HG03457 (cell line): ENCODE data around the gene DPP9.
"Not testable (repeated sequence)": the region's sequence is repeated elsewhere in the genome, so short reads cannot be mapped to it uniquely, and the experiment has no call there.

Source experiments
- ATAC-seq: cut with Tn5 transposase; IDR thresholded peaks from one replicate; pipeline ENCODE4 v1.9.1; 2021; ENCODE audit warnings: moderate number of reproducible peaks; ENCODE audit not compliant: unreplicated experiment

The DPP9 gene

DNA sequence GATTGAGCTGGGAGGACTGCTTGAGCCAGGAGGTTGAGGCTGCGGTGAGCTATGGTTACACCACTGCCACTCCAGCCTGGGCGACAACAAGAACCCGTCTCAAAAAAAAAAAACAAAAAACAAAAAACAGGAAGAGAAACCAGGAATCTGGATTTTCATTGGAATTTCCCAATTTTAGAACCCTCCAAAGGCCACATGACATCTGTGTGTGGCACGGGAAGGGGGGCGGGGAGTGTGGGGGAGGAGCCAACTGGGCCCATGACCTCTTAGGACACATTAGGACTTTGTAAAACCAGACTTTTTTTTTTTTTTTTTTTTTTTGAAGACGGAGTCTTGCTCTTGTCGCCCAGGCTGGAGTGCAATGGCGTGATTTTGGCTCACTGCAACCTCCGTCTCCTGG, 32.3 kb downstream of the DPP9 start:
- no peak for ATAC-seq

DNA sequence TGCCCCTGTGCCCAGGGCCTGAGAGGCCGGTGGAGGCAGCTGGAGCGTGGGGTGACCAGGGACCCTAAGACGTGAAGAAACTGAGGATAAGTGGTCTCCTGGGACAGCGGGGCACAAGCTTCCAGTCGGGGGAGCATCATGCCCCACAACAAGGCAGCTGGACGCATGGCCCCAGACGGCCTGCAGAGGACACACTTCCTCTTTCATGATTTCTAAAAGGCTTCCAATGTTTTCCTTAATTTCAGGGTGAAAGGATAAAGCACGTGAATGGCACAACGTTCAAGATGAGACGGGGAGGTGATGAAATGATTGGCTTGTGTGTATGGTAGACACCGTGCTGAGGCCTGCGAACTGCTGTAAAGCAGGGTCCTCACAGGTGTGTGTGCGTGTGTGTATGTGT, 33.3 kb downstream of the DPP9 start:
- no peak for ATAC-seq

DNA sequence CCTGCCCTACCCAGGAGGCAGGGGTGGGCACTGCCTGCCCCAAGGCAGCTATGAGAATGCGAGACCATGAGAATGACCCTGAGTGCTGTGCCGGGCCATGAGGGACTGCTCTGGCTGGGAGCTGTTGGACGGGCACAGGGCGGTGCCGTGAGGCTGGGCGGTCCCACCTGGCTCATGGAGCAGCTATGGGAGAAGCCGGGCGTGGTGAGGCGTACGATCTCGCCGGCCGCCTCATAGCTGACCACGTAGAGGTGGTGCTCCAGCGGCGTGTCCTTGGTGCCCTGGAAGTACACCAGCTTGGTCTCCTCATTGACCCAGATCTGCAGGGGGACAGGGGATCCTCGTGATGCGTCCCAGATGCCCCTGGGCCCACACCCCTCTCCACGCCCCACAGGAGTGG, 34.2 kb downstream of the DPP9 start:
- ATAC-seq = no peak

DNA sequence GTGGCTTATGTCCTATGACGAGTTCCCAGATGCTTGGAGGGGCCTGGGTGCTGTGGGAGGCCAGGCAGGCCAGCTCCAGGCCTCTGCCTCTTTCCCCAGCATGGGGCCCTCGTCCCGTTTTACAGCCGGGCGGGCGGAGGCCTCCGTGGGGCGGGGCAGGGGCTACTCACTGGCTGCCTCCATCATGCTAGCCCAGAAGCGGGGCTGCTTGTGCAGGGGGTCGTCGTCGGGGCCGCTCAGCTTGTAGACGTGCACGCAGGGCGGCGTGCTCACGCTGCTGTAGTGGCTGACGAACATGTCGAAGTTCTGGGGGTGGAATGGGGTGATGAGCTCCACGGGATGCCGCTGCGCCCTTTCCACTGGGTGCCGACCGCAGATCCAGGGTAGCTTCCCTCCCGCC, 35.1 kb downstream of the DPP9 start:
- ATAC-seq = no peak

DNA sequence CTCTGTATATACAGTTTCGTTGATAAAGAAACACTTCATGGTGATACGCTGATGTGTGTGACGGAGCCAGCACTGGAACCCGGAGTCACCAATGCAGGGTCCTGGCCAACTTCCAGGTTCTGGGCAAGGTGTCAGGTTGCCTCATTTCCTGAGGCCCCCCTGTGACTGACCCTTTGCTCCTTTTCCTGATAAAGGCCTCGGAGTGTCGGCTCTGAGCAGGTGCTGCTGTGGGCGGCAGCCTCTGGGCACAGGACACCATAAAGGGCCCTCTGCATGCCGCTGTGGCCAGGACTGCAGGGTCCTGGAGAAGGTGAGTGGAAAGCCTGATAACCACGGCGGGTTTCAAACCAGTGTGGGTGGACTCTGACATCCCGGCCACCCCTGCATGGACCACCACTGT, 36.2 kb downstream of the DPP9 start:
- no peak for ATAC-seq

DNA sequence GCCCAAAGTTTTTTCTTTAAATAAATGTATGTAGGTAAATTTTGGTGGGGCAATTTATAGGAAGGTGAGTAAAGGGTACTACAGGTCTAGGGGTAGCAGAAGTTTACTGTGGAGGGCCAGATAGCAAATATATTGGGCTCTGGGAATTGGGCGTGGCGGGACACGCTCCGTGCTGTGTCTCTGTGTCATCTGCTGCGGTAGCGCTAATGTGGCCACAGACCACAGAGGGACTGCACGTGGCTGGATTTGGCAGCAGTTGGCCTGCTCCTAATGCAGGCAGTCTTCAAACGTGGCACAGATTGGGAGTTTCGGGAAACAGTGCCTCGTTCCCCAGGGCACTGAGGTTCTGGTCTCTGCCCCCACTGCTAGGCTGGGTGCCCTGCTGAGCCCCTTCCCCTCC, 36.9 kb downstream of the DPP9 start:
- ATAC-seq = no peak

DNA sequence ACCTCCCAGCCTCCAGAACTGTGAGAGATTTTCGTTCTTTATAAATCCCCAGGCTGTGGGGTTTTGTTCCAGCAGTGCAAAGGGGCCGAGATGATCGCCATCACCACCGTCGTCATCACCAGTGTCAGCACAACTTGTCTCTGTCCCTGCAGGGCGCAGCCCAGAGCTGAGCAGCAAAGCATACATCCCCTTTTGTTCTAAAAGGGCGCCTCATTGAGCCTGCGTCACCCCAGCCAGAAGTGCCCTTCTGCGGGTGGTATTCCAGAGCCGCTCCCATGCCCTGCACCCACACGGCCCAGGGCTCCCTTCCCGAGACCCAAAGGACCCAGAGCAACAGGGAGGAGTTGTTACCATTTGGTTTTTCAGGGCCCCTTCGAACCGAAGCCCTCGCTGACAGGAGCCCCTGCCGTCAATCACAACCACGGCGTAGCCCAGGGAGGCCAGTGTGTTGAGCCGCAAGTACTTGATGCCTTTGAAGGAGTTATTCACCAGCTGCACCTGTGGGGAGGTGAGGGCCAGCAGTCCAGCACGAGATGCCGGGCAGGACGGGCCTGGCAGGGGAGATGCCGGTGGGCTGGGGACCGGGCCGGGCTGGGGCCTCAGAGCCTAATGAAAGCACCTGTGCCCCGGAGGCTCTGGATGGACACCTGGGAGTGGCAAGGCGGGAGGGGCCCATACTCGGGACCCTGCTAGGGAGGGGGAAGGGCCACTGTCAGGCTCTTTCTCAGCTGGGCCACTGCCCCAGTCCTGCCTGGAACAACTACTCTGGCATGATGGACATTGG, 39.1 kb downstream of the DPP9 start:
- no peak for ATAC-seq

DNA sequence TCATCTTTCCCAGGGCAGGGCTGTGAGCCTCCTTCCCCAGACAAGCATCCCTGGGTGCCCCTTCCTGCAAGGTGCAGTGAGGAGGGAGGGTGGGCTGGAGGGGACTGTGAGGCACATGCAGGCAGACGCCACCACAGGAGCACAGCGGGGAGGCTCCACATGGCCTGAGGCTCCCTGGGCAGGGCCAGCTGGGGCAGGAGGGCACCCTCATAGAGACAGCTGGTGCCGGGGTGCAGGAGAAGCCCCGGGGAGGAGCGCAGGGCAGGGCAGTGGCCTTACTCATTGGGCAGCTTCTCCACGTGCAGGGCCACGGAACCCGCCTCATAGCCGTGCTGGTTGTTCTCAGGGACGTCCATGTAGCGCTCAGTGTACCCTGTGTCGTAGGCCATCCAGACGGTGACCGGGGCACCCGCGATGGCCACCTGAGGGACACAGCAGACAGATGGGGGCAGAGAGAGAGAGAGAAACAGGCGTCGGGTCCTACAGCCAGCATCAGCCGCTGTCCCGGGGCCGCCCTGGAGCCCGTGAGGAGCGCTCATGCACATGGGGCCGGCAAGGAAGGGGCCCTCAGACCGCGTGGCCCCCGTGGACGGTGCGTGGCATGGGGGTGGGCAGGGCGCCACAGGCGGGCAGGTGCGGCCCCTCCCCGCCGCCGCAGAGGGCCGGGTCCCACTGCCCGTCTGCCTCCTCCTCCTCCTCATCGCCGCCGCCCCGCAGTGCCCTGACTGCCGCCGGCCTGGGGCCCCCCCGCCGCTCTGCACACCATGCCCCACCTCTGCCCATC, 41.0 kb downstream of the DPP9 start:
- ATAC-seq = no peak

DNA sequence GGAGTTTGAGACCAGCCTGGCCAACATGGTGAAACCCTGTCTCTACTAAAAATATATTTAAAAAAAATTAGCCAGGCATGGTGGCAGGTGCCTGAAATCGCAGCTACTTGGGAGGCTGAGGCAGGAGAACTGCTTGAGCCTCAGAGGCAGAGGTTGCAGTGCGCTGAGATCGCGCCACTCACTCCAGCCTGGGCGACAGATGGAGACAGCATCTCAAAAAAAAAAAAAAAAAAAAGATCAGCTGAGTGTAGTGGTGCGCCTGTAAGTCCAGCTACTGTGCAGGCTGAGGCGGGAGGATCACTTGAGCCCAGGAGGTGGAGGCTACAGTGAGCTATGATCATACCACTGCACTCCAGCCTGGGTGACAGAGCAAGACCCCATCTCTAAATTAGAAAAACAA, 43.6 kb downstream of the DPP9 start:
- not testable (repeated sequence) for ATAC-seq

DNA sequence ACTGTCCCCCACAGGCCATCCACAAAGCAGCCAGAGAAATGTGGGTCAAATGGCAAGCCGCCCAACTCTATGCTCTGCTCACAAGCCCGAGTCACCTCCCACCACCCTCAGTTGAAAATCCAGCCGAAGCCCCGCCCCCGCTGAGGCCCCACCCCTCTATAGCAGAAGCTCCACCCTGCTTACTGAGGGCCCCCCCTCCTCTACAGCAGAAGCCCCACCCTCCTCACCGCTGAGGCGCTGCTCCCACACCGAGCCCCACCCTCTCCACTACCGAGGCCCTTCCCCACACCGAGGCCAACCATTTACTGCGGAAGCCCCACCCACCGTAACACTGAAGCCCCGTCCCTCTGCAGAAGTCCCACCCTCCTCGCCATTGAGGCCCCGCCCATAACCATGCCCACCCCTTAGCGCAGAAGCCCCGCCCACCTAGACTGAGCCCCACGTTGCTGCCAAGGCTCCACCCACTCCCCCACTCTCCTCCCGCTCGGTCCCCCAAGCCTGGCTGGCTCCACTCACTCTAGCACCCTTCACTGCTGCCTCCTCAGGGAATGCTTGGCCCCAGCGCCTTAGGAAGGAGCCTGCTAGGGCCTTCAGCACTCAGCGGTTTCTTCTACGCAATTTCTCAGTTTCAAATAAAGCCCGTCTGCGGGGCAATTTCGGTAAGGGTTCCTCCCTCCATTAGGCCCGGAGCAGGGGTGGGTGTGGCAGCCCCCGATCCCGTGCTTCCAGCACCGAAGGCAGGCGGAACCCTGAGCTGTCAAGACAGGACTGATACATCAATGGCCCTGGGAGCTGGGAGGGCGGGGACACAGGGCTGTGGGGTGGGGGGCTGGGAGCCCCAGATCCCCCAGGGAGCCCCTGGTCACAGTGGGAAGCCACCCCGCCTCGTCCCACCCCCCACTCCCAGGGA, 44.5 kb downstream of the DPP9 start:
- ATAC-seq = no peak

DNA sequence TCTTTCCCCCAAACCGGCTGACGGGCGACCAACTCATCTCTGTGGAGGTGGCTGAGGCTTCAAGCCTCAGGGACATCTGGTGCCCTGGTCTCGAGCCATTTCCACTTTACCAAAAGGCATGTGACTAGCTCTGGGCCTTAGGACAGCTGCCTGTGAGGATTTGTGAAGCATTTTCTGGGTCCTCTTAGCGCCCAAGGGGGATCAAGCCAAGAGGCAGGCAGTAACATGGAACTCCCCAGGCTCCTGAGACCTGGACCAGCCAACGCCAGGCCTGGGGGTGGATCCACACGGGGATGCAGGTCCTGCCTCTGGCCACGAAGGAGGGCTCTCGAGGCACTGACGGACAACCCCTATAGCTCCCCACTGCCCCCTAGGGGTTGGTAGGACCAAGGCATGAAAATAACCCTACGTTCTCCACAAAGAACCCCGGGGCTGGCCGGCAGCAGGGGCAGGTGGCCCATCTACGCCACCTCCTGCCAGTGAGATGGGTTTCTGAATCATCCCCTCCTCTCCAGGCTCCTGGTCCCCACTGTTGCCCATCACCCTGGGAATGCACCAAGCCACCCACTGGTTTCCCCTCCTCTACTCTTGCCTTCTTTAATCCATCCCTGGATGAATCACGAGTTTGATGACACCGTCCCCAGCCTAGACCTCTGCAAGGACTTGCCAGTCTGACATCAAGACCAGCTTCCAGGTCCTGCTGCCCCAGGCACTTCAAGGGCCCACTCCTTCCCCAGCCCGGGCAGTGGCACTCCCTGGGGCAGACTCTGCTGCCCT, 46.5 kb downstream of the DPP9 start:
- no peak for ATAC-seq

DNA sequence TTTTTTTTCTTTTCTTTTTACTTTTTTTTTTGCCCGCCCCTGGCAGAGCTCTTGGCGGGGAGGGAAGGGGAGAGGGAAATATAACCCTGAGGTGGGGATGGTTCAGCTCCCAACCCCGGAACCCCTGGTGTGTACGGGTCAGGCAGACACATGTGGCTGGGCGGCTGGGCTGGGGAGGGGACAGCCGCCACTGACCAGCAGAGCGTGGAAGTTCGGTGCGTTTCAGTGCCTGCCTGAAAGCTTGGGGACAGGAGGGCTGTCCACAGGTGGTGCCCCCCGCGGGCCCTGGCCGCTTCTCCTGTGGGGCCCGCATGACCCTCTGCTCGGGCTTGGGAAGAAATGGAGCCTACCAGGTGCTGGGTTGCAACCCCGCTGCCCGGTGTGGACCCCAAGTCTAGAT, 48.3 kb downstream of the DPP9 start:
- no peak for ATAC-seq

DNA sequence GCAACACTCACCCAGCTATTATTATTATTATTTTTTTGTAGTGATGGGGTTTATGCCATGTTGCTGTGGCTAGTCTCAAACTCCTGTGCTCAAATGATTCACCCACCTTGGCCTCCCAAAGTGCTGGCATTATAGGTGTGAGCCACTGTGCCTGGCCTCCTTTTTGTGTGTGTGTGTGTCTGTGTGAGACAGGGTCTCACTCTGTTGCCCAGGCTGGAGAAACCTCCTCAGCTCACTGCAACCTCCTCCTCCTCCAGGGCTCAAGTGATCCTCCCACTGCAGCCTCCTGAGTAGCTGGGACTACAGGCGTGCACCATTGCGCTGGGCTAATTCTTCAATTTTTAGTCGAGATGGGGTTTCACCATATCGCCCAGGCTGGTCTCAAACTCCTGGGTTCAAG, 49.9 kb downstream of the DPP9 start:
- ATAC-seq = no peak

DNA sequence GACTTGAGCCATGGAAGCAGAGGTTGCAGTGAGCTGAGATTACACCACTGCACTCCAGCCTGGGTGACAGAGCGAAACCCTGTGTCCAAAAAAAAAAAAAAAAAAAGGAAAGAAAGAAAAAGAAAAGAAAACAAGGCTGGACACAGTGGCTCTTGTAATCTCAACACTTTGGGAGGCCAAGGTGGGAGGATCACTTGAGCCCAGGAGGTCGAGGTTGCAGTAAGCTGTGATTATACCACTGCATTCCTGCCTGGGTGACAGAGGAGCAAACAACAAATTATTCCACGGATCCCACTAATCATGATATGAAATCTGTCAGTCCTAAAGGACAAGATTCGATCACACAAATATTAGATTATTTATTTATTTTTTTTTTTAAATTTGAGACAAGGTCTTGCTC, 50.4 kb downstream of the DPP9 start:
- no peak for ATAC-seq

DNA sequence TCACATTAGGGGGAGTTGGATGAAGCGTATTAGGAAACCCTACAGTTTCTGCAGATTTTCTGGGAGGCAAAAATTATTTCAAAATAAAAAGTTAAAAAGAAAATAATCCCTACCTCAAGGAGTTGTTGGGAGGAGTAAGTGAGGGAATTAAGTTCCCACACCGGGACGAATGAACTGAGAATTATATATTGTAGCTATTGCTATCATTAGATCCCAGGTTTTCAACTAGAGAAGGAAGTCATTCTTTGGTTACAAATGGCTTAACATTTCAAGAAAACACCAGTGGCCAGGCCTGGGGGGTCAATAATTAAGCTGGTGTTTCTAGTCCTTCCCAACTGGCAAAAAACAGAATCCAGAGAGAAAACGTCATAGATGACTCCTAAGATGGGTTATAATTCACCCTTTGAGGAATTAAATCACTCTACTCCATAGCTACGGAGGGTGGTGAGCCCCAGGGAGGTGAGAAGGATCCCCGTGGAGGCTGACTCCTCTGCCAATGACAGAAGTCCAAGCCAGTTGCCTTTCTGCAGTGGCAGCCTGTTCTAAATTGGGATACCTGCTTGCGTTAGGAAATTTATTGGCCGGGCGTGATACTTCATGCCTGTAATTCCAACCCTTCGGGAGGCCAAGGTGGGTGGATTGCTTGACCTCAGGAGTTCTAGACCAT, 52.3 kb downstream of the DPP9 start:
- ATAC-seq = no peak

DNA sequence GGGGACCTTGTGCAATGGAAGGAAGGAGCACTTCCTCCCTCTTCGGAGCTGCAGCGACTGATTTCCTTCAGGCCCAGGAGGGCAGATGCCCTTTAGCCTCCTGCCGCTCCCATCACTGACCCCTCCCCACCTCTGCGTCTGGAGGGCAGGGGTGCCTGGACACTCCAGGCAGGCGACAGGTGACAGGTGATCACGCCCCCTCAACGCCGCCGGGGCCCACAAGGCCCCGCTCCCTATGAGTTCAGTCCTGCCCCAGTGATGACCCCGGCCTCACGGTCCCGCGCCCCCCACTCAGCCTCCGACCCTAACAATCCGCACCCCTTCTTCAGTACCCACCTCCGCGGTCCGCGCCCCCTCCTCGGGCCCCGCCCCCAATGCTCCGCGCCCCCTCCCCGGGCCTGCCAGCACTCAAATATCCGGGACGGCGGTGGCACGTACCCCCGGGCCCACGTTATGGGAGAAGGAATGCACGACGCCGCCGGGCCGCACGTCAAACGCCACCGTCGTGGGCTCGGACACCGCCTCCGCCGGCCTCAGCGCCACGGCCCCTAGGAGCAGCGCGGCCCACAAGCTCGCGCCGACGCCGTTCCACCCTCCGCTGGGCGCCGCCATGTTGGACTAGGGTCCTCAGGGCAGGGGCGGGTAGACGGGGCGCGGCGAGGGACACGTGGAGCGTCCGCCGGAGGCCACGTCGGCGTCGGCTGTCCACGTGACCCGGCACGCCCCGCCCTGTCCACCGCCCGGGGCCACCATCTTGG, 53.7 kb downstream of the DPP9 start, which contains the start of gene MYDGF:
Gene MYDGF (minus strand): TSS at position 620 of the 758 bp plus-strand sequence. CDS start 8 bp downstream, at position 612.
- ATAC-seq = no peak

DNA sequence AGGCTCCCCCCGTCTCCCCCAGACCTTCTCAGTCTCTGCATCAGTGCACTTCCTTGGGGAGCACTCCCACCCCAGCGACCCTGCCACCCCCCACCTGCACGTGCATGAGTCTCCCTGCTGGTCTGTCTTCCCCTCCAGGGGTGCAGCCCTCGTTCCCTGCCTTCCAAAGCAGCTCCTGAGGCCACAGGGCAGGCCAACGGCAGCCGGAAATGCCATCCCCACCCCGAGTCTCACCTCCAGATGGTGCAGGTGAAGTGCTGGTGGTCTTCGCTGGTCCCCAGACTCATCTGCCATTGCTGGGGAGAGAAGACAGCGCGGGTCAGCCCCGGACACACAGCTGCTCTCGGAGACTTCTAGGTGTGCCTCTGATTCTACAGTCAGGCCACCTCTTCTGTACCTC, 59.0 kb downstream of the DPP9 start:
- no peak for ATAC-seq

DNA sequence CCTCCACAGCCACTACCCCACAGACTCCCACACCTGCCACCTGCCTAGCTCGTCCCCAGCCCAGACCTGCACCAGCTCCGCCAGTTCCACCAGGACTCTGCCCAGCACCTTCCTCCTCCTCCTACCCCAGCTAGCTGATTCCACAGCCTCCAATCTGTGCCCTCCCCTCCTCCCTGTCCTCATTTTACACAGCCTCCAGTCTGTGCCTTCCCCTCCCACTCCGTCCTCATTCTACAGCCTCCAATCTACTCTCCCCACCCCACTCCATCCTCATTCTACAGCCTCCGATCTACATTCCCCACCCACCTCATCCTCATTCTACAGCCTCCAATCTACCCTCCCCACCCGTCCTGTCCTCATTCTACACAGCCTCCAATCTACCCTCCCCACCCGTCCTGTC, 60.8 kb downstream of the DPP9 start:
- no peak for ATAC-seq

DNA sequence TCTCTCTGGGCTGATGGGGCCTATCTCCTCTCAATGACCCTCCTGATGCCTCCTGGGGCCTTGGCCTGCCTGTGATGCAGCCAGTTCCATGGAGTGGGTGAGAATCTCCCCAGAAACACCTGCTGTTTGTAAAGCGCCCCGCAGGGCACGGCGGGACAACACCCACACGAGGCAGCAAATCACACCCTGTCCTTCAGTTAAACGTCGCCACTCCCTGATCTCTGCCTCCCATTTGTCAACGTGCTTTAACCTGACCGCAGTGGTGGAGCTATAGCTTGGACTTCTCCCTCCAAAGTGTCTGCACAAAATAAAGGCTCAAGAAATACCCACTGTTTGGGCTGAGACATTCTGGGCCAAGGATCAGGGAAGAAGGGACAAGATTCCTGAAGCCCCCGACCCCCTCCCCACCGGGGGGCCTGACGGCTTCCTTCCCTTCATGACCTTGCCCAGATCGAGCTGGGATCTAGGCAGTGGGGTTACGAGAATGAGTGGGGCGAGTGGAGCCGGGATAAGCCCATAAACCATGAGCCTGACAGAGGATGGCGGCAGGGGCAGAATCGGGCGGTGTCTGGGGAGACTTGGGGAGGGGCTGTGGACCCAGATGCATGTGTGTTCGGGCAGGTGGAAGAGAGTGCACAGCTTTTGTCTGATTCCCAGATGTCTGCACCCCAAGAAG, 61.5 kb downstream of the DPP9 start:
- no peak for ATAC-seq
